Bronchial epithelial cell (primary cell): ENCODE results near the gene A1CF. TPM values are rescaled to one million over a fixed set of nuclear protein-coding genes. Genes with fewer than 3 reads are reported as not detected.
"Not testable (repeated sequence)": the region's sequence is repeated elsewhere in the genome, so short reads cannot be mapped to it uniquely, and the experiment has no call there.

Experiments
- DNase-seq: peaks from one replicate; pipeline ENCODE4 v3.0.0-alpha.2; 2010; ENCODE audit warnings: low read depth
- FAIRE-seq: peaks from 2 replicates; lab custom pipeline; 2011; peaks lifted over from hg19 to GRCh38; lab: Jason Lieb, UNC
- H3K27me3 ChIP-seq: 2 replicates; pipeline ENCODE4 v1.5.1; 2011; ENCODE audit warnings: low read length; ENCODE audit not compliant: control insufficient read depth, insufficient read depth
- H3K36me3 ChIP-seq: 2 replicates; pipeline ENCODE4 v1.5.1; 2011; ENCODE audit warnings: low read length; ENCODE audit not compliant: control insufficient read depth, insufficient read depth
- H3K4me3 ChIP-seq: 2 replicates; pipeline ENCODE4 v1.5.1; 2011; ENCODE audit warnings: mild to moderate bottlenecking, low read depth, low read length, control low read depth
- total RNA-seq: library from RNA; depleted of rRNA; stranded (reverse); fragments of >200 nt; gene quantifications from 2 replicates; pipeline ENCODE4 v1.2.1, GENCODE V29; 2014
- TF ChIP-seq, protein P1 (sequence below): IDR thresholded peaks from 2 replicates; pipeline ENCODE4 v1.5.1; 2011; ENCODE audit warnings: mild to moderate bottlenecking, moderate library complexity, low read length, control low read depth, inconsistent platforms; ENCODE audit not compliant: insufficient read depth, severe bottlenecking

A1CF gene
- total RNA-seq, 1 donor from 2014 or later: not detected

DNA sequence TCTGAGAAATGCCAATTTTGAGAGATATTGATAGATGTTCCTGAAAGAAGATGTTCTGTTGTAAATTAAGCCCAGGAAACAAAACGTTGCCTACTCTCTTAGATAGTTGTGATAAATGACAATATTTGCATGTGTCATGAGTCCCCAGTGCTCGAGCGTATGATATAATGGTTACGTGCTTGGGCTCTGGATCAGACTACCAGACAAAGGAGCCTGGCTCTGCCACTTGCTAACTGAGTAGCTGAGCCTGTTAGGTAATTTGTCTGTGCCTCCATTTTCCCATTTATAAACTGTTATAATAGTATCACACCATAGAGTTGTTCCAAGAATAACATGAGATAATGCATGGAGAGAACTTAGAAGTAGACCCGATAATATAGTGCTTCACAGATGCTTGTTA is 1.8 kb downstream of the A1CF start:
- no peaks in the 10 kb centered on the region for H3K27me3 ChIP-seq
- H3K36me3 ChIP-seq: no peaks in the 10 kb centered on the region
- TF ChIP-seq, protein P1, sequence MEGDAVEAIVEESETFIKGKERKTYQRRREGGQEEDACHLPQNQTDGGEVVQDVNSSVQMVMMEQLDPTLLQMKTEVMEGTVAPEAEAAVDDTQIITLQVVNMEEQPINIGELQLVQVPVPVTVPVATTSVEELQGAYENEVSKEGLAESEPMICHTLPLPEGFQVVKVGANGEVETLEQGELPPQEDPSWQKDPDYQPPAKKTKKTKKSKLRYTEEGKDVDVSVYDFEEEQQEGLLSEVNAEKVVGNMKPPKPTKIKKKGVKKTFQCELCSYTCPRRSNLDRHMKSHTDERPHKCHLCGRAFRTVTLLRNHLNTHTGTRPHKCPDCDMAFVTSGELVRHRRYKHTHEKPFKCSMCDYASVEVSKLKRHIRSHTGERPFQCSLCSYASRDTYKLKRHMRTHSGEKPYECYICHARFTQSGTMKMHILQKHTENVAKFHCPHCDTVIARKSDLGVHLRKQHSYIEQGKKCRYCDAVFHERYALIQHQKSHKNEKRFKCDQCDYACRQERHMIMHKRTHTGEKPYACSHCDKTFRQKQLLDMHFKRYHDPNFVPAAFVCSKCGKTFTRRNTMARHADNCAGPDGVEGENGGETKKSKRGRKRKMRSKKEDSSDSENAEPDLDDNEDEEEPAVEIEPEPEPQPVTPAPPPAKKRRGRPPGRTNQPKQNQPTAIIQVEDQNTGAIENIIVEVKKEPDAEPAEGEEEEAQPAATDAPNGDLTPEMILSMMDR: no peak
- no peak overlapping the region for H3K4me3 ChIP-seq
- no peak for DNase-seq
- FAIRE-seq: no peak

DNA sequence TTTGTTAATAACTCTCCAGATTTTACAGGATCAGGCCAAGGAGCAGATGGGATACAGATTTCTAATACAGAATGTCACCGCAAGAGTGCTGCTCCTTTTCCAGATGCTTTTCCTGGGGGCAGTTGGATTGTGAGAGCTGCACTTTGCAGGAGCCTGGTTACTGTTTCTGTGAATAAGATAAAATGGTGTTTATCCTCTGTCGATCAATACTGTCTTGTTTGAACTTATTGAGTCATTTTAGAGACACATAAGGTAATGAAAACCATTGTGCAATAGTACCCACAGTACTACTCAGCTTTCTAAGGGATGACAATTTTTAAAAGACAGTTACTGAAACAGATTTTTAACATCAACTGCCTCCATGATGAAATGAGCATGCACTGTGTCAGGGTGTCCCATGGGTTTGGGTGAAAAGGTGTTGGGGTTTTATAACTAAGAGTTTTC is 2.9 kb downstream of the A1CF start:
- FAIRE-seq (no peak), DNase-seq (peak; percentile 39)
- Histone ChIP-seq H3K27me3 (no peaks in the 10 kb centered on the region), H3K4me3 (no peak overlapping the region), H3K36me3 (no peaks in the 10 kb centered on the region)
- TF ChIP-seq, protein P1: no peak

DNA sequence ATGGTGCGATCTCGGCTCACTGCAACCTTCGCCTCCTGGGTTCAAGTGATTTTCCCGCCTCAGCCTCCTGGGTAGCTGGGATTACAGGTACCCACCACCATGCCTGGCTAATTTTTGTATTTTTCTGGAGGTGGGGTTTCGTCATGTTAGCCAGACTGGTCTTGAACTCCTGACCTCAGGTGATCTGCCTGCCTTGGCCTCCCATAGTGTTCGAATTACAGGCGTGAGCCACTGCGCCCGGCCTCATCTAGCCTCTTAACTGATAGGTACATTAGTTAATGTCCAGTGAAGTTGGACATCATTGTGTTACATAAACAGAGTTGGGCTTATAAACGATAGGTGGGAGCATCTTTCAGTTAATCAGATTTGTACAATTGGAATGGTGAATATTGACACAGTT is 4.4 kb downstream of the A1CF start:
- not testable (repeated sequence) for H3K4me3 ChIP-seq, DNase-seq, H3K27me3 ChIP-seq, FAIRE-seq, H3K36me3 ChIP-seq

DNA sequence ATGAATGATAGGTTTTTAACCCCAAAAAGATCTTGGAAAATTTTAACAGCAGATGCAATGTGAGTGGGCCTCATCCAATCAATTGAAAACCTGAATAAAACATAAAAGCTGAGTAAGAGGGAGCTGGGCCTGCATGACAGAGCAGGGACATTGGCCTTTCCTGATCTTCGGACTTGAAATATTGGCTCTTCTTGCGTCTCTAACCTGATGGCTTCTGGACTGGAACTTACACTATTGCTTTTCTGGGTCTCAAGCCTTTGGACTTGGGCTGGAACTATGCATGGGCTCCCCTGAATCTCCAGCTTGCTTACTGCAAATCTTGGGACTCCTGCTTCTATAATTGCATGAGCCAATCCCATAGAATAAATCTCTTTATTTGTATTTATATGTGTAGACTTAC is 9.0 kb downstream of the A1CF start:
- no peaks in the 10 kb centered on the region for H3K27me3 ChIP-seq

DNA sequence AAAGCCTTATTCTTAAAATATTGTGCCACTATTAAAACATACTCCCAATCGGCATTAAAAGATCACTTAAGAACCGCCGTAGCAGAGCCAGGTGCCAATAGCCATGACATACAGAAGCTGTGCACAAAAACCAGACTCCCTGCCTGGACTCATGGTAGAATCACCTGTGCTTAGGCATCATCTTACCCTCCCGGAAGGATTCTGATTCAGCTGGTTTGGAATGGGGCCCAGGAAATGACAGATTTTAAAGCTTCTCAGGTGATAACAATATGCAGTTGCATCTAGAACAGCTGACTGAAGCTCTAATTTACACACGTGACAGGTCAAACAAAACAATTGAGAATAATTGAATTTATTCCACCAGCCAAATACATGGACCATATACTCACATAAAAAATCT is 10.7 kb downstream of the A1CF start:
- FAIRE-seq (no peak), DNase-seq (peak; percentile 67)
- Histone ChIP-seq H3K36me3 (no peaks in the 10 kb centered on the region), H3K4me3 (no peak overlapping the region), H3K27me3 (no peaks in the 10 kb centered on the region)
- TF ChIP-seq, protein P1: no peak

More for the DNA sequence above, 9.0 kb downstream of the A1CF start:
- no peaks in the 10 kb centered on the region for H3K36me3 ChIP-seq
- TF ChIP-seq, protein P1: no peak
- H3K4me3 ChIP-seq: no peak overlapping the region
- FAIRE-seq: no peak
- no peak for DNase-seq

DNA sequence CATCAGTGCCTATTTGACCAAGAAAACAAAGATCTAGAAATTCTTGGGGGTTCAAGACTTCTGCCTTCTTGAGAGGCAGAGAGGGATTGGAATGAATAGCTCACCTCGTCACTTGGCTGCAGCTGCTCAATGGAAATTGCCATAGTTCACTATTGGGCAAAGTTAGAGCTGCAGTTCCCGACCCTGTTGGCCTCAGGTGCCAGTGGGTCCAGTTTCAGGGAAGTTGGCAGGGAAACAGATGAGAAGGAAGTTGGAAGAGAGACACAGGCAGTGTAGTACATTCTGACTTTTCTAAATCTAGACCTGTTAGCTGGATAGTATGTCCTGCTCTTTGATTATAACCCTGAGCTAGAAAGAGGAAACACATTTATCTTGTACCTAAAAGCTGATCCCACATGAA is 19.1 kb downstream of the A1CF start:
- TF ChIP-seq, protein P1: no peak
- Histone ChIP-seq H3K4me3 (no peak overlapping the region), H3K36me3 (no peaks in the 10 kb centered on the region), H3K27me3 (peaks cover 2% of the 10 kb centered on the region)
- DNase-seq (no peak), FAIRE-seq (no peak)
